Esophagus squamous epithelium (tissue), 5 donors: Measurements from ENCODE around the gene NVL. TPM values are rescaled to one million over a fixed set of nuclear protein-coding genes. Genes with fewer than 3 reads are reported as not detected.

Source experiments
- DNase-seq: peaks from one replicate; lab custom pipeline; 2025; lab: John Stamatoyannopoulos, UW
- H3K27ac ChIP-seq, 4 donors: fragments of 200-600 bp; sonication (generic); one replicate each; pipeline ENCODE4 v1.5.1; 2016 to 2019; ENCODE audit warnings: mild to moderate bottlenecking in 1 of 4
- H3K27me3 ChIP-seq, 4 donors: fragments of 200-600 bp; sonication (generic); 1 replicate in 3 of 4; 2 replicates in 1 of 4; pipeline versions ENCODE4 v1.5.1 to v1.6.0; 2017 to 2021; ENCODE audit warnings: antibody characterized with exemption in 1 of 4
- H3K36me3 ChIP-seq, 3 donors: fragments of 200-600 bp; sonication (generic); one replicate each; pipeline ENCODE4 v1.5.1; 2016 to 2019
- H3K4me1 ChIP-seq, 3 donors: fragments of 200-600 bp; sonication (generic); one replicate each; pipeline ENCODE4 v1.5.1; 2017 to 2019
- H3K4me3 ChIP-seq, 4 donors: fragments of 200-600 bp; sonication (generic); 1 replicate in 3 of 4; 2 replicates in 1 of 4; pipeline ENCODE4 v1.5.1; 2016 to 2019; ENCODE audit warnings: mild to moderate bottlenecking in 2 of 4, moderate library complexity in 1 of 4
- H3K9me3 ChIP-seq, 3 donors: fragments of 200-600 bp; sonication (generic); one replicate each; pipeline ENCODE4 v1.5.1; 2016 to 2019
- POLR2A ChIP-seq, 4 donors: fragments of 450-650 bp; IDR thresholded peaks; one replicate each; pipeline ENCODE4 v1.6.1; 2017; ENCODE audit warnings: antibody characterized with exemption in 4 of 4, mild to moderate bottlenecking in 4 of 4, moderate library complexity in 3 of 4
- WGBS, 2 donors: methylation state at CpG; one replicate each; pipeline ENCODE4 v1.1.5; 2018; 5-methylcytosine and 5-hydroxymethylcytosine counted together
- intact Hi-C: fragments of 100-400 bp; cut with DNase I; formaldehyde crosslinking; loops from one replicate; pipeline ENCODE4 v1.15.0; 2022
- total RNA-seq, 4 donors: library from RNA; depleted of rRNA; stranded (reverse); fragments of >200 nt; gene quantifications; one replicate each; pipeline ENCODE4 v1.1.0, GENCODE V29; 2016
- TF ChIP-seq, protein P1 (sequence below), 6 experiments: fragments of 450-650 bp in 4 of 6; fragments of 200-600 bp in 2 of 6; sonication (generic) in 2 of 6; IDR thresholded peaks; one replicate each; pipeline ENCODE4 v1.5.1; 2016 to 2019; ENCODE audit warnings: antibody characterized with exemption in 6 of 6, mild to moderate bottlenecking in 4 of 6, moderate library complexity in 4 of 6
- donor health status: DM: yes; HTN: yes; CAD: no.

Gene NVL
- total RNA-seq, 4 donors from 2014 or later = 10.5 to 27.7 (median 22.0) TPM

DNA sequence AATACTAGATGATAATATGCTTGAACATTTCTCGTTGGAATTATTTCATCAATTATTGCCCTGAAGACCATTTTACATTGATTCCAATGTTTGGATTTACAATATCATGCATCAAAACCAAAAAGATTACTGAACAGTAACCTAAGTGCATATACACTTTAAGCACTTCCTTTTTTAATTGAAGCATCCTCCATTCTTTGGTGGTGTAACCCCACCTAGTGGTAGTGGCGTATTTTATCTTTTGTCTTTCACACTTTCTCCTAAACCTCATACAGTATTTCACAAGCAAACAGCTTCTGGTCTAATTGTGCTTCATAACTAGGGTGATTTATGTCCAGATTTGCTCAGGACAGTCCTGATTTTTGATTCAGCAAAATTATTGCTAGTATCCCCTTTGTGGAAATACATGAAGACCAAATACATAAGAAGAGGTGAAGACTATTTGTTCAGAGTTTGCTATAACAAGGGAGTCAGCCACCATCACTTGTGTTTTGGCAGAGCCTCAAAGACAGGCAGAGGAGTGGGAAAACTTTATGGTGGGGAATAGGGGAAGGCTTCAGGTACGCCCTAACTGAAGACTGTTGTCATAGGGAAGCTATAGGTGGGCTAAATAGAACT, 3.4 kb upstream of the NVL start:
- Histone ChIP-seq H3K9me3 (no peaks in the 10 kb centered on the region), H3K27ac (no peak overlapping the region), H3K4me3 (no peak overlapping the region), H3K36me3 (no peaks in the 10 kb centered on the region), H3K4me1 (peaks cover 8 to 27% (median 12%) of the 10 kb centered on the region in 3 donors), H3K27me3 (no peaks in the 10 kb centered on the region)
- intact Hi-C loops = loop anchor here (10.0 kb wide), 1 partner anchor 219 kb away; the partner anchor contains the start of gene FBXO28
- 3 to 13% methylated on average over 3 of the region's 3 CpGs for WGBS, 2 donors
- TF ChIP-seq POLR2A (IDR thresholded peaks at IDR 0.05) = no peak
- TF ChIP-seq, protein P1, sequence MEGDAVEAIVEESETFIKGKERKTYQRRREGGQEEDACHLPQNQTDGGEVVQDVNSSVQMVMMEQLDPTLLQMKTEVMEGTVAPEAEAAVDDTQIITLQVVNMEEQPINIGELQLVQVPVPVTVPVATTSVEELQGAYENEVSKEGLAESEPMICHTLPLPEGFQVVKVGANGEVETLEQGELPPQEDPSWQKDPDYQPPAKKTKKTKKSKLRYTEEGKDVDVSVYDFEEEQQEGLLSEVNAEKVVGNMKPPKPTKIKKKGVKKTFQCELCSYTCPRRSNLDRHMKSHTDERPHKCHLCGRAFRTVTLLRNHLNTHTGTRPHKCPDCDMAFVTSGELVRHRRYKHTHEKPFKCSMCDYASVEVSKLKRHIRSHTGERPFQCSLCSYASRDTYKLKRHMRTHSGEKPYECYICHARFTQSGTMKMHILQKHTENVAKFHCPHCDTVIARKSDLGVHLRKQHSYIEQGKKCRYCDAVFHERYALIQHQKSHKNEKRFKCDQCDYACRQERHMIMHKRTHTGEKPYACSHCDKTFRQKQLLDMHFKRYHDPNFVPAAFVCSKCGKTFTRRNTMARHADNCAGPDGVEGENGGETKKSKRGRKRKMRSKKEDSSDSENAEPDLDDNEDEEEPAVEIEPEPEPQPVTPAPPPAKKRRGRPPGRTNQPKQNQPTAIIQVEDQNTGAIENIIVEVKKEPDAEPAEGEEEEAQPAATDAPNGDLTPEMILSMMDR (IDR thresholded peaks at IDR 0.05) = peak; percentile 21 to 83 (median 76)
- DNase-seq = no peak

DNA sequence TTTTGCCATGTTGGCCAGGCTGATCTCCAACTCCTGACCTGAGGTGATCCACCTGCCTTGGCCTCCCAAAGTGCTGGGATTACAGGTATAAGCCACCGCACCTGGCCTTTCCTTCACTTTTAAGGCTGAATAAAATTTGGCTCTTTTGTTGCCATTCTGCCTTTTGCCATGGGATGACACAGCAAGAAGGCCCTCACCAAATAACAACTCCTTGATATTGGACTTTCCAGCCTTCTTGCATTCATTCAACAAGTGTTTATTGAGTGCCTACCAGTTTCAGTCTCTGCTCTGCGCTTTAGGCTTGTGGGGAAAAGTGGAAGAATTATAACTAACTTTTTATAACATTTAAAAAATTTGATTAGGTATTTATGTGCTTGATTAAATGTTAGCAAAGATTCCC, 1.9 kb upstream of the NVL start:
- Histone ChIP-seq H3K4me3 (no peak overlapping the region), H3K9me3 (no peaks in the 10 kb centered on the region), H3K27me3 (no peaks in the 10 kb centered on the region), H3K4me1 (peaks cover 8 to 37% (median 13%) of the 10 kb centered on the region in 3 donors), H3K27ac (no peak overlapping the region), H3K36me3 (no peaks in the 10 kb centered on the region)
- intact Hi-C loops = loop anchor here (10.0 kb wide), 1 partner anchor 217 kb away; the partner anchor contains the start of gene FBXO28
- TF ChIP-seq, protein P1 (IDR thresholded peaks at IDR 0.05) = no peak
- TF ChIP-seq POLR2A (IDR thresholded peaks at IDR 0.05) = no peak
- no peak for DNase-seq
- WGBS, 2 donors = 86 to 90% methylated on average over 2 of the region's 2 CpGs

DNA sequence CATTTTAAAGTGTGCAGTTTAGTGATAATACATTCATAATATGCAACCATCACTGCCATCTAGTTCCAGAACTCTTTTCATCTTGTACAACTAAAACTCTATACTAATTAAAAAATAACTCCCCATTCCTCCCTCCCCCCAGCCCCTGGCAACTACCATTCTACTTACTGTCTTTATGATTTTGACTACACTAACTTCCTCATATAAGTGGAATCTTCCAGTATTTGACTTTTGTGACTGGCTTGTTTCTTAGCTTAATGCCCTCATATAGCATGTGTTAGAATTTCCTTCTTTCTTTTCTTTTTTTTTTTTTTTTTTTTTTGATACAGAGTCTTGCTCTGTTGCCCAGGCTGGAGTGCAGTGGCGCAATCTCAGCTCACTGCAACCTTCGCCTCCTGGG, 1.4 kb upstream of the NVL start:
- WGBS, 2 donors = 80 to 100% methylated on average over 1 to 2 of the region's 2 CpGs
- TF ChIP-seq, protein P1 (IDR thresholded peaks at IDR 0.05) = no peak
- no peak for TF ChIP-seq POLR2A (IDR thresholded peaks at IDR 0.05)
- peak overlapping the region in 2 of 4 donors; percentile 95 to 97 for H3K27ac ChIP-seq
- DNase-seq = no peak
- no peaks in the 10 kb centered on the region for H3K9me3 ChIP-seq
- H3K4me3 ChIP-seq = peak overlapping the region in 1 of 4 donors; percentile 78
- peaks cover 8 to 37% (median 13%) of the 10 kb centered on the region in 3 donors for H3K4me1 ChIP-seq
- H3K36me3 ChIP-seq = no peaks in the 10 kb centered on the region
- no peaks in the 10 kb centered on the region for H3K27me3 ChIP-seq
- intact Hi-C loops = loop anchor here (10.0 kb wide), 1 partner anchor 217 kb away; the partner anchor contains the start of gene FBXO28

DNA sequence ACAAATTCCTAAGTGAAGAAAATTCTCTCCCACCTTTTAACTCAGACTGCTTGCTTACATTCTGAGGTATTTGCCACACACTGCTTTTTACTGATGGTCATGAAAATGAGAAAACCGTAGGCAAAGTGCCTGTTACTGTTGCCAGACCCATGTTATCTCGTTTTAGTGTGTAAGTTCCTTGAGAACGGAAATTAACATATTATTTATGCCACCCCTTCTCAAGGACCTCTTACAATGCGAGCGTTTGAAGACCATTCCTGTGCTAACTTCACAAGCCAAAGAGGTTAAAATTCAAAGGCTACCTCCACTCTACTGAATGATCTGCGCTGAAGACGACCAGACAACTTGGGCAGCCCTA, 509 bp downstream of the NVL start:
- Histone ChIP-seq H3K4me3 (peak overlapping the region; percentile 78 to 94 (median 80)), H3K9me3 (no peaks in the 10 kb centered on the region), H3K36me3 (peaks cover 0 to 18% (median 0%) of the 10 kb centered on the region in 3 donors), H3K27me3 (no peaks in the 10 kb centered on the region), H3K27ac (peak overlapping the region; percentile 89 to 97 (median 94)), H3K4me1 (peaks cover 8 to 37% (median 13%) of the 10 kb centered on the region in 3 donors)
- WGBS, 2 donors = 0% methylated on average over 5 to 7 of the region's 7 CpGs
- TF ChIP-seq POLR2A (IDR thresholded peaks at IDR 0.05) = no peak
- TF ChIP-seq, protein P1 (IDR thresholded peaks at IDR 0.05) = no peak
- intact Hi-C loops = no loop called here
- DNase-seq = no peak

DNA sequence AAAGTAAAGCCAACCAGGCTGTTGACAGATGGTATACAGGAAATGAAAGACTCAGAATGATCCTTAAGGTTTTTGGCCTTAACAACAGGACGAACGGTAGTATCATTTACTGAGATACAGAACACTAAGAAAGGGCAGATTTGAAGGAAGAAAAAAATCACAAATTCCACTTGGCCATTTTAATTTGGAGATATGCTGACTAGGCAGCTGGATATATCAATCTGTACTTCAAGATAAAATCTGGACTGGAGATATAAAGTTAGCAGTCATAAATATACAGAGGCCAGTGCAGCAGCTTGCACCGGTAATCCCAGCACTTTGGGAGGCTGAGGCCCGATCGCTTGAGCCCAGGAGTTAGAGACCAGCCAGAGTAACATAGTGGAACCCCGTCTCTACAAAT, 1.3 kb downstream of the NVL start:
- H3K9me3 ChIP-seq = no peaks in the 10 kb centered on the region
- intact Hi-C loops = no loop called here
- WGBS, 2 donors = 68 to 75% methylated on average over 6 of the region's 6 CpGs
- H3K4me3 ChIP-seq = peak overlapping the region in 3 of 4 donors; percentile 78 to 94 (median 82)
- DNase-seq = no peak
- peaks cover 0 to 20% (median 0%) of the 10 kb centered on the region in 3 donors for H3K36me3 ChIP-seq
- peaks cover 8 to 39% (median 13%) of the 10 kb centered on the region in 3 donors for H3K4me1 ChIP-seq
- no peak for TF ChIP-seq POLR2A (IDR thresholded peaks at IDR 0.05)
- TF ChIP-seq, protein P1 (IDR thresholded peaks at IDR 0.05) = no peak
- no peaks in the 10 kb centered on the region for H3K27me3 ChIP-seq
- H3K27ac ChIP-seq = no peak overlapping the region
